ENCODE data around the gene KERA. TPM values are rescaled to one million over a fixed set of nuclear protein-coding genes. Genes with fewer than 3 reads are reported as not detected.

KERA gene
- total and polyA plus RNA-seq, 9 of the 15 experiments (the other 6 are each of a cell fraction or from before 2014, with no cell fraction given), result not detected

DNA sequence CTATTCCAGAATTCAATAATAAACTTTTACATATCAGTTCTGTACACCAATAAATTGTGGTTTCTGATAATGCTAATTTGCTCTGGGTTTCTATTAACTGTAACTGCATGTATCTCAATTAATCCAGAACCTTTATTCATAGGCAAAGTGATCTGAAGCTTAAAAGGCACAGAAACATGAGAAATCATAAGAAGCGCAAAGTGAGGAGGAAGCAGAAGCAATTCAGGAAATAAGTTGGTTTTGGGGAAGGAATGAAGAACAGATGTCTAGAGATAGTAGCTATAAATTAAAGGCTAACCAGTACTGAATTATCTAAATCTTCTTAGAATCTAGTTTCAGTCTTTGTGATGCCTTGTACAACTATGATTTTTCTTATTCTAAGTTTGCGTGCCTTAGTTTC is 24.6 kb downstream of the KERA start:
- WGBS (ENCODE audit: insufficient coverage, low coverage, missing lambda C conversion rate), result 2% methylated on average over 2 of the region's 2 CpGs
- DNase-seq (ENCODE audit: extremely low read depth in 1 of 4, low spot score in 3 of 4) (no peak), FAIRE-seq (no peak), ATAC-seq (no peak)
- intact Hi-C loops (cut with micrococcal nuclease), result no loop called here
- in situ Hi-C loops (cut with MboI), result no loop called here
- Histone ChIP-seq H3K4me3 (no peak overlapping the region), H3K9me1 (ENCODE audit: control insufficient read depth, insufficient read depth, low read length) (no peaks in the 10 kb centered on the region), H3K27me3 (ENCODE audit: control insufficient read depth in 2 of 2, insufficient read depth in 2 of 2, low read length in 2 of 2) (no peaks in the 10 kb centered on the region), H3K27ac (ENCODE audit: extremely low read depth, low read depth, low read length) (no peak overlapping the region), H3K9me3 (replicated peaks; ENCODE audit: control insufficient read depth, insufficient read depth, low read depth, low read length) (no peaks in the 10 kb centered on the region), H3K4me2 (ENCODE audit: insufficient read depth, low read length) (no peak overlapping the region), H3K4me1 (replicated peaks in 1 of 2; ENCODE audit: control insufficient read depth in 2 of 2, insufficient read depth in 2 of 2, low read length in 2 of 2) (no peaks in the 10 kb centered on the region), H3K79me2 (ENCODE audit: control insufficient read depth, insufficient read depth, low read length) (no peaks in the 10 kb centered on the region), H3K36me3 (ENCODE audit: control insufficient read depth, insufficient read depth, low read length) (no peaks in the 10 kb centered on the region), H2AFZ (ENCODE audit: low read depth, low read length) (no peak overlapping the region), H4K20me1 (replicated peaks; ENCODE audit: control insufficient read depth, insufficient read depth, low read length) (no peaks in the 10 kb centered on the region), H3K9ac (ENCODE audit: insufficient read depth in 1 of 2, low read depth in 2 of 2, low read length in 2 of 2) (no peak overlapping the region)
- no TSS peak for BruUV-seq (replicated peaks)
- TF ChIP-seq, protein P1, sequence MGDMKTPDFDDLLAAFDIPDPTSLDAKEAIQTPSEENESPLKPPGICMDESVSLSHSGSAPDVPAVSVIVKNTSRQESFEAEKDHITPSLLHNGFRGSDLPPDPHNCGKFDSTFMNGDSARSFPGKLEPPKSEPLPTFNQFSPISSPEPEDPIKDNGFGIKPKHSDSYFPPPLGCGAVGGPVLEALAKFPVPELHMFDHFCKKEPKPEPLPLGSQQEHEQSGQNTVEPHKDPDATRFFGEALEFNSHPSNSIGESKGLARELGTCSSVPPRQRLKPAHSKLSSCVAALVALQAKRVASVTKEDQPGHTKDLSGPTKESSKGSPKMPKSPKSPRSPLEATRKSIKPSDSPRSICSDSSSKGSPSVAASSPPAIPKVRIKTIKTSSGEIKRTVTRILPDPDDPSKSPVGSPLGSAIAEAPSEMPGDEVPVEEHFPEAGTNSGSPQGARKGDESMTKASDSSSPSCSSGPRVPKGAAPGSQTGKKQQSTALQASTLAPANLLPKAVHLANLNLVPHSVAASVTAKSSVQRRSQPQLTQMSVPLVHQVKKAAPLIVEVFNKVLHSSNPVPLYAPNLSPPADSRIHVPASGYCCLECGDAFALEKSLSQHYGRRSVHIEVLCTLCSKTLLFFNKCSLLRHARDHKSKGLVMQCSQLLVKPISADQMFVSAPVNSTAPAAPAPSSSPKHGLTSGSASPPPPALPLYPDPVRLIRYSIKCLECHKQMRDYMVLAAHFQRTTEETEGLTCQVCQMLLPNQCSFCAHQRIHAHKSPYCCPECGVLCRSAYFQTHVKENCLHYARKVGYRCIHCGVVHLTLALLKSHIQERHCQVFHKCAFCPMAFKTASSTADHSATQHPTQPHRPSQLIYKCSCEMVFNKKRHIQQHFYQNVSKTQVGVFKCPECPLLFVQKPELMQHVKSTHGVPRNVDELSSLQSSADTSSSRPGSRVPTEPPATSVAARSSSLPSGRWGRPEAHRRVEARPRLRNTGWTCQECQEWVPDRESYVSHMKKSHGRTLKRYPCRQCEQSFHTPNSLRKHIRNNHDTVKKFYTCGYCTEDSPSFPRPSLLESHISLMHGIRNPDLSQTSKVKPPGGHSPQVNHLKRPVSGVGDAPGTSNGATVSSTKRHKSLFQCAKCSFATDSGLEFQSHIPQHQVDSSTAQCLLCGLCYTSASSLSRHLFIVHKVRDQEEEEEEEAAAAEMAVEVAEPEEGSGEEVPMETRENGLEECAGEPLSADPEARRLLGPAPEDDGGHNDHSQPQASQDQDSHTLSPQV (IDR thresholded peaks at IDR 0.05), result no peak
- TF ChIP-seq ZNF79 (CRISPR knock-in tag; IDR thresholded peaks at IDR 0.05; ENCODE audit: low read depth) (no peak), CBX3 (IDR thresholded peaks at IDR 0.05; ENCODE audit: borderline replicate concordance in 1 of 2, low read length in 2 of 2) (no peak), PRPF4 (IDR thresholded peaks at IDR 0.05; ENCODE audit: insufficient read depth, low read depth, low read length, poor library complexity, severe bottlenecking) (no peak), NONO (IDR thresholded peaks at IDR 0.05; ENCODE audit: low read depth in 2 of 2, low read length in 1 of 2) (no peak)
- CTCF ChIA-PET (ENCODE audit: low intra/inter-chr PET ratio), result no interaction called here
- POLR2A ChIA-PET, result interaction anchor here (0.6 kb wide), 1 partner anchor 1662 kb away, joined by 3 read pairs; no protein-coding TSS in a partner anchor
